ENCODE results near the gene FSTL5.

DNA sequence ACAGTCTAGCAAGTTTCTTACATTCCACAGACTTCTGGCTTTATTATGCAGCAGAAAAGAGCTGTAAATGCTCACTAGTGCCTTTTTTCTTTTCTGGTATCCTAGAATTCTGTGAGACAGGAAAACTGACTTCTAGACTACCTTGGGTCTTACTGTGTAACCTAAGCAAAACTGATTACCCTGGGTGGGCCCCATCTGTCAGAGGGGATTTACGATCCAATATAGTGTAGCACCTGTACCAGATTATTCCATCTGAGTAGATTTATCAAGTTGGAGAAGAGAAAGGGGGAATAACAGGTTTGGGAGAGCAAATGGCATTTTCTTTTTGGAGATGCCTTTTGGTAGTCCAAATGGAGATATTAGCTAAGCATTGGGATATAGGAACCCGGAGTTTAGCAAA, 46.7 kb downstream of the FSTL5 start:
- TF ChIP-seq CTCF (IDR thresholded peaks at IDR 0.05; ENCODE audit: low read depth, low read length, missing input control) = no peak
- no peak for TF ChIP-seq MAX (IDR thresholded peaks at IDR 0.05)
- no peak for TF ChIP-seq FOXA1 (IDR thresholded peaks at IDR 0.05)
- TF ChIP-seq TAF1 (conservative IDR thresholded peaks at IDR 0.05) = no peak
- TF ChIP-seq, protein P1, sequence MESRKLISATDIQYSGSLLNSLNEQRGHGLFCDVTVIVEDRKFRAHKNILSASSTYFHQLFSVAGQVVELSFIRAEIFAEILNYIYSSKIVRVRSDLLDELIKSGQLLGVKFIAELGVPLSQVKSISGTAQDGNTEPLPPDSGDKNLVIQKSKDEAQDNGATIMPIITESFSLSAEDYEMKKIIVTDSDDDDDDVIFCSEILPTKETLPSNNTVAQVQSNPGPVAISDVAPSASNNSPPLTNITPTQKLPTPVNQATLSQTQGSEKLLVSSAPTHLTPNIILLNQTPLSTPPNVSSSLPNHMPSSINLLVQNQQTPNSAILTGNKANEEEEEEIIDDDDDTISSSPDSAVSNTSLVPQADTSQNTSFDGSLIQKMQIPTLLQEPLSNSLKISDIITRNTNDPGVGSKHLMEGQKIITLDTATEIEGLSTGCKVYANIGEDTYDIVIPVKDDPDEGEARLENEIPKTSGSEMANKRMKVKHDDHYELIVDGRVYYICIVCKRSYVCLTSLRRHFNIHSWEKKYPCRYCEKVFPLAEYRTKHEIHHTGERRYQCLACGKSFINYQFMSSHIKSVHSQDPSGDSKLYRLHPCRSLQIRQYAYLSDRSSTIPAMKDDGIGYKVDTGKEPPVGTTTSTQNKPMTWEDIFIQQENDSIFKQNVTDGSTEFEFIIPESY (IDR thresholded peaks at IDR 0.05) = no peak
